Activated CD8-positive, alpha-beta memory T cell treated with anti-CD3 and anti-CD28 coated beads, Interleukin-2, amount 50 U/mL, for 24 hours (primary cell): ENCODE measurements around the gene ZBTB48.
"Not testable (repeated sequence)": the region's sequence is repeated elsewhere in the genome, so short reads cannot be mapped to it uniquely, and the experiment has no call there.

Experiments
- DNase-seq: peaks from one replicate; pipeline ENCODE4 v3.0.0-alpha.2; 2020; ENCODE audit errors: extremely low read depth

The ZBTB48 gene

GRCh38 chr1:6579374-6580118 lies at the start of gene ZBTB48:
TSS of gene ZBTB48 (plus strand) at chr1:6579994. CDS start at chr1:6580610, 616 bp downstream.
- peak; percentile 93 for DNase-seq

- no peak for DNase-seq
These were observed 49.2 kb upstream of the ZBTB48 start for GRCh38 chr1:6530504-6531160.

GRCh38 chr1:6531996-6532395 lies 47.8 kb upstream of the ZBTB48 start:
- no peak for DNase-seq

GRCh38 chr1:6534248-6534822 lies 45.5 kb upstream of the ZBTB48 start:
- DNase-seq: no peak

- no peak for DNase-seq
These were observed 44.6 kb upstream of the ZBTB48 start for GRCh38 chr1:6535214-6535613.

GRCh38 chr1:6536291-6536690 lies 43.5 kb upstream of the ZBTB48 start:
- DNase-seq: no peak

GRCh38 chr1:6538956-6539355 lies 40.8 kb upstream of the ZBTB48 start:
- no peak for DNase-seq

GRCh38 chr1:6544831-6545230 lies 35.0 kb upstream of the ZBTB48 start:
- DNase-seq: no peak

GRCh38 chr1:6545276-6546112 lies 34.3 kb upstream of the ZBTB48 start:
- DNase-seq: no peak

- no peak for DNase-seq
These were observed 33.5 kb upstream of the ZBTB48 start for GRCh38 chr1:6546326-6546725.

GRCh38 chr1:6547301-6547700 lies 32.5 kb upstream of the ZBTB48 start:
- DNase-seq: no peak

- peak; percentile 84 for DNase-seq
These were observed 25.5 kb upstream of the ZBTB48 start, which contains the start of gene NOL9 for GRCh38 chr1:6554031-6554906. TSS of gene NOL9 (minus strand) at chr1:6554513. CDS start at chr1:6554502, 11 bp downstream.

GRCh38 chr1:6554907-6555778 lies 24.7 kb upstream of the ZBTB48 start, which contains the start of gene TAS1R1:
TSS of gene TAS1R1 (plus strand) at chr1:6555307. CDS start at chr1:6555374, 67 bp downstream.
- no peak for DNase-seq

GRCh38 chr1:6557597-6557996 lies 22.2 kb upstream of the ZBTB48 start:
- DNase-seq: no peak

GRCh38 chr1:6559161-6559560 lies 20.6 kb upstream of the ZBTB48 start:
- DNase-seq: not testable (repeated sequence)

- DNase-seq: no peak
These were observed 19.5 kb upstream of the ZBTB48 start for GRCh38 chr1:6560267-6560666.

- no peak for DNase-seq
These were observed 10.8 kb upstream of the ZBTB48 start for GRCh38 chr1:6569033-6569432.

GRCh38 chr1:6570100-6570499 lies 9.7 kb upstream of the ZBTB48 start:
- DNase-seq: no peak

GRCh38 chr1:6570987-6571386 lies 8.8 kb upstream of the ZBTB48 start:
- no peak for DNase-seq
